Vagina (tissue), 2 donors: ENCODE measurements around the gene FAM120A. TPM values are rescaled to one million over a fixed set of nuclear protein-coding genes. Genes with fewer than 3 reads are reported as not detected.

Experiments
- DNase-seq, 2 donors: peaks; one replicate each; pipeline ENCODE4 v3.0.0-alpha.2; 2017; ENCODE audit errors: extremely low spot score in 2 of 2
- H3K27ac ChIP-seq: fragments of 200-600 bp; sonication (generic); one replicate; pipeline ENCODE4 v1.5.1; 2019
- H3K27me3 ChIP-seq: fragments of 200-600 bp; sonication (generic); one replicate; pipeline ENCODE4 v1.5.1; 2019
- H3K36me3 ChIP-seq, 2 donors: fragments of 200-600 bp; sonication (generic); one replicate each; pipeline ENCODE4 v1.5.1; 2017 to 2019
- H3K4me1 ChIP-seq: fragments of 200-600 bp; sonication (generic); one replicate; pipeline ENCODE4 v1.5.1; 2019
- H3K4me3 ChIP-seq, 2 donors: fragments of 200-600 bp; sonication (generic); 1 replicate in 1 of 2; 2 replicates in 1 of 2; pipeline ENCODE4 v1.5.1; 2016 to 2019
- H3K9me3 ChIP-seq: fragments of 200-600 bp; sonication (generic); one replicate; pipeline ENCODE4 v1.5.1; 2019
- POLR2A ChIP-seq, 2 donors: fragments of 450-650 bp; IDR thresholded peaks; one replicate each; pipeline ENCODE4 v1.6.1; 2017; ENCODE audit warnings: antibody characterized with exemption in 2 of 2, mild to moderate bottlenecking in 2 of 2, moderate library complexity in 2 of 2
- POLR2AphosphoS5 ChIP-seq, 2 donors: sonication (generic); formaldehyde crosslinking; IDR thresholded peaks; one replicate each; pipeline ENCODE4 v1.9.0; 2017; ENCODE audit warnings: antibody characterized with exemption in 2 of 2, mild to moderate bottlenecking in 2 of 2, low read depth in 1 of 2; ENCODE audit not compliant: insufficient read depth in 1 of 2
- intact Hi-C: fragments of 100-400 bp; cut with DNase I; formaldehyde crosslinking; loops from one replicate; pipeline ENCODE4 v1.15.1; 2023
- total RNA-seq: library from RNA; depleted of rRNA; stranded (reverse); fragments of >200 nt; gene quantifications from one replicate; pipeline ENCODE4 v1.2.3, GENCODE V29; 2016
- TF ChIP-seq, protein P1 (sequence below), 3 experiments: fragments of 450-650 bp in 2 of 3; fragments of 200-600 bp in 1 of 3; sonication (generic) in 1 of 3; IDR thresholded peaks; one replicate each; pipeline ENCODE4 v1.5.1; 2017 to 2019; ENCODE audit warnings: antibody characterized with exemption in 3 of 3, mild to moderate bottlenecking in 2 of 3, moderate library complexity in 2 of 3

FAM120A gene
- total RNA-seq, 1 donor from 2014 or later, result 98.2 TPM

DNA sequence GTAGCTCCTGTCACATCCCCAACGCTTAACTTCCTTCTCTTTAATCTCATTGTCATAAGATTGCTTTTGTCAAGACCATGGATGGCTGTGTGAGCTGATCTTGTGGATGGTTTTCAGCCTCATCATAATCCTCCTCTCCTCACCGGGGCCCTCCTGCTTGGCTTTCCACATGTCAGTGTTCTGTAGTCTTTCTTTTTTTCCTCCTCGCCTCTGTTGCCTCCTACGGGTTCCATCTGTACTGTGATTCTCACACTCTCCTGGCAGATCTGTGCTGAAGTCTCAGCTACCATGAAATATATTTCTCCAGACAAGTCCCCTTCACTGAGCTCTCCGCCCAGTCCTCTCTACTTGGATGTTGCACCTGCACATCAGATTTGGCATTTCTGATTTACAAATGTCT, 36.8 kb downstream of the FAM120A start:
- Histone ChIP-seq H3K9me3 (no peaks in the 10 kb centered on the region), H3K27ac (no peak overlapping the region), H3K36me3 (peaks cover 0 to 7% of the 10 kb centered on the region in 2 donors), H3K4me3 (no peak overlapping the region), H3K27me3 (no peaks in the 10 kb centered on the region), H3K4me1 (peaks cover 28% of the 10 kb centered on the region)
- intact Hi-C loops, result no loop called here
- TF ChIP-seq POLR2A (IDR thresholded peaks at IDR 0.05) (no peak), POLR2AphosphoS5 (IDR thresholded peaks at IDR 0.05; ENCODE audit: insufficient read depth in 1 of 2, low read depth in 1 of 2) (no peak)
- TF ChIP-seq, protein P1, sequence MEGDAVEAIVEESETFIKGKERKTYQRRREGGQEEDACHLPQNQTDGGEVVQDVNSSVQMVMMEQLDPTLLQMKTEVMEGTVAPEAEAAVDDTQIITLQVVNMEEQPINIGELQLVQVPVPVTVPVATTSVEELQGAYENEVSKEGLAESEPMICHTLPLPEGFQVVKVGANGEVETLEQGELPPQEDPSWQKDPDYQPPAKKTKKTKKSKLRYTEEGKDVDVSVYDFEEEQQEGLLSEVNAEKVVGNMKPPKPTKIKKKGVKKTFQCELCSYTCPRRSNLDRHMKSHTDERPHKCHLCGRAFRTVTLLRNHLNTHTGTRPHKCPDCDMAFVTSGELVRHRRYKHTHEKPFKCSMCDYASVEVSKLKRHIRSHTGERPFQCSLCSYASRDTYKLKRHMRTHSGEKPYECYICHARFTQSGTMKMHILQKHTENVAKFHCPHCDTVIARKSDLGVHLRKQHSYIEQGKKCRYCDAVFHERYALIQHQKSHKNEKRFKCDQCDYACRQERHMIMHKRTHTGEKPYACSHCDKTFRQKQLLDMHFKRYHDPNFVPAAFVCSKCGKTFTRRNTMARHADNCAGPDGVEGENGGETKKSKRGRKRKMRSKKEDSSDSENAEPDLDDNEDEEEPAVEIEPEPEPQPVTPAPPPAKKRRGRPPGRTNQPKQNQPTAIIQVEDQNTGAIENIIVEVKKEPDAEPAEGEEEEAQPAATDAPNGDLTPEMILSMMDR (IDR thresholded peaks at IDR 0.05), result no peak
- DNase-seq, result no peak

DNA sequence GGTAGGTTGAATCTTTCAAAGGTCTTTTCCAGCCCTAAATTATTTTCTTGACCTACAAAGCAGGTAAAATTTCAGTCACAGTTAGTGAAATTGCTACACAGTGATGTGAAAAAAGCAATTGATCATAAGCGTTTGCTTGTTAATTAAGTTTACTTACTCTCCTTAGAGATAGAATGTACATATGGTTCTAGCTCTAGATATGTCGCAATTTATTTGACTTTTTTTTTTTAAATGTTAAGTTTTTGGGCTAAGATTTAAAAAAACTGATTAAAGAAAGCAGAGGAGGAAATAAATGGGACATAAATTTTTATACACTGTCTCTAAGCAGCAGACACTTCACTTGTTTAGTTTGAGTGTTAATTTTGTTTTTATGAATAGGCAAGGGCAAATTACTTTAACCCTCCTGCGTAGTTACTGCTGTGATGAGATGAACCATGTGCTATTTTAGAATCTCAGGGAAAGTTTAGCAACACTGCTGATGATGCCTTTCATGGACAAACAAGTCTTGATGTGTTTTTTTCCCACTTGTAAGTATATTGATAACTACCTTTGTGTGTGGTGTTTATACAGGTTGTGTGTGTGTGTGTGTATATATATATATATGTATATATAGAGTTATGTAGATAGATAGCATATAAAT, 40.2 kb downstream of the FAM120A start:
- no peaks in the 10 kb centered on the region for H3K9me3 ChIP-seq
- TF ChIP-seq, protein P1 (IDR thresholded peaks at IDR 0.05), result no peak
- TF ChIP-seq POLR2A (IDR thresholded peaks at IDR 0.05) (no peak), POLR2AphosphoS5 (IDR thresholded peaks at IDR 0.05; ENCODE audit: insufficient read depth in 1 of 2, low read depth in 1 of 2) (no peak)
- intact Hi-C loops, result no loop called here
- DNase-seq, result no peak
- H3K4me3 ChIP-seq, result no peak overlapping the region
- H3K27me3 ChIP-seq, result no peaks in the 10 kb centered on the region
- H3K36me3 ChIP-seq, result peaks cover 0 to 7% of the 10 kb centered on the region in 2 donors
- peaks cover 13% of the 10 kb centered on the region for H3K4me1 ChIP-seq
- H3K27ac ChIP-seq, result no peak overlapping the region

DNA sequence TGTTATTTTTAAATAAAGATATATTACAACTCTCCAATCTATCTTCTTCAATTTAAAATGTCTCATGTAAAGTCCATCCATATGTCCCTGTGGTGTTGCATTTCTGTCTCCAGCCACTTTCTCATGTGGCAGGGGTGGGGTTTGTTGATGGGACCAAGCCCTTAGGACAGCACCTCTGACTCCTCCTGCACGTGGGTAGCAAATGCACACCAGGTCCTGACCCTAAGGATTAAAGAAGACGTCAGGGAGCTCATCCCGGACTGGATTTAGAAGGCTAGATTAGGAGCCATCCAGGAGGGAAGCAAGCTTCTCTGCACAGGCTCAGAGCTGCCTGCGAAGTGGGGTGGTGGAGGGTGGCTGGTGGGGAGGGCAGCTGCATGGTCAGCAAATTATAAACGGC, 40.8 kb downstream of the FAM120A start:
- Histone ChIP-seq H3K27me3 (no peaks in the 10 kb centered on the region), H3K4me1 (peaks cover 11% of the 10 kb centered on the region), H3K36me3 (peaks cover 0 to 11% of the 10 kb centered on the region in 2 donors), H3K27ac (no peak overlapping the region), H3K9me3 (no peaks in the 10 kb centered on the region), H3K4me3 (no peak overlapping the region)
- TF ChIP-seq, protein P1 (IDR thresholded peaks at IDR 0.05), result no peak
- TF ChIP-seq POLR2A (IDR thresholded peaks at IDR 0.05) (no peak), POLR2AphosphoS5 (IDR thresholded peaks at IDR 0.05; ENCODE audit: insufficient read depth in 1 of 2, low read depth in 1 of 2) (no peak)
- intact Hi-C loops, result no loop called here
- no peak for DNase-seq

DNA sequence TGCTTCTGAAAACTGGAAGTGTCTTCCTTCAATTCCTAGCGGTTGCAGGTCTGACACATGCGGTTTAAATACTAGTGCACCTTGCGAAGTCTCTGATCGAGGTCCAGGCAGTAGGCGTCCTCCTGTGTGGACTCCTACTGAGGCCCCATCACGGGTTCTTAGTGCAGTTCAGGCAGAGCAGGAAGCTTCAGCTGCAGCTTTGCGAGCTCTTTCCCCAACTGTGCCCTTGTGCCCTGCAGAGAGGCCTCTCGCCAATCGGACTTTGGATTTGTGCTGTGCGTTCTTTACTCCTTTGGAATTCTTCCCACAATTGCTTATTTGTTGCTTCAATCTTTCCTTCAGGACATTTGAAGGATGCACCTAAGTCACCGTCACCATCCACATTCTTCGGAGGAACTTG, 42.5 kb downstream of the FAM120A start:
- no peak for TF ChIP-seq POLR2AphosphoS5 (IDR thresholded peaks at IDR 0.05; ENCODE audit: insufficient read depth in 1 of 2, low read depth in 1 of 2)
- TF ChIP-seq, protein P1 (IDR thresholded peaks at IDR 0.05), result no peak
- no peak for TF ChIP-seq POLR2A (IDR thresholded peaks at IDR 0.05)
- H3K27ac ChIP-seq, result no peak overlapping the region
- no peaks in the 10 kb centered on the region for H3K9me3 ChIP-seq
- peaks cover 11% of the 10 kb centered on the region for H3K4me1 ChIP-seq
- no peak overlapping the region for H3K4me3 ChIP-seq
- no peaks in the 10 kb centered on the region for H3K27me3 ChIP-seq
- intact Hi-C loops, result no loop called here
- H3K36me3 ChIP-seq, result peaks cover 0 to 25% of the 10 kb centered on the region in 2 donors
- no peak for DNase-seq

DNA sequence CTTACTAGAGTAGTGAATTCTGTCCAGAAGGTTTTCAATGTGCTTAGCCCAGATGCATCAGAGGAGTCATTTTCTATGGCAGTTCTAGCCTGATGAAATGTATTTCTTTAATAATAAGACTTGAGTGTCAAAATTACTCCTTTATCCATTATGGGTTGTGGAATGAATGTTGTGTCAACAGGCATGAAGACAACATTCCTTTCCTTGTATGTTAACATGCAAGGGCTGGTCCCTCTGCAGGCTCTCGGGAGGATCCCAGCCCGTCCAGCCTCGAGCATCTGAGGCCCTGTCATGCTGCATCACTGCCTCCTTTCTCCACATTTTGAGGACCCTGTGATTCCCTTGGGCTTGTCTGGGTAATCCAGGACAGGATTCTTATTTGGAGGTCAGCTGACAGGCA, 44.8 kb downstream of the FAM120A start:
- TF ChIP-seq POLR2AphosphoS5 (IDR thresholded peaks at IDR 0.05; ENCODE audit: insufficient read depth in 1 of 2, low read depth in 1 of 2) (no peak), POLR2A (IDR thresholded peaks at IDR 0.05) (no peak)
- TF ChIP-seq, protein P1 (IDR thresholded peaks at IDR 0.05), result no peak
- no peak overlapping the region for H3K27ac ChIP-seq
- H3K36me3 ChIP-seq, result peaks cover 0 to 37% of the 10 kb centered on the region in 2 donors
- no peak overlapping the region for H3K4me3 ChIP-seq
- peaks cover 21% of the 10 kb centered on the region for H3K4me1 ChIP-seq
- no peak for DNase-seq
- no peaks in the 10 kb centered on the region for H3K9me3 ChIP-seq
- no peaks in the 10 kb centered on the region for H3K27me3 ChIP-seq
- intact Hi-C loops, result no loop called here
